Activated CD4-positive, alpha-beta T cell treated with anti-CD3 and anti-CD28 coated beads for 36 hours (primary cell): ENCODE results near the gene SULT2B1. TPM values are rescaled to one million over a fixed set of nuclear protein-coding genes. Genes with fewer than 3 reads are reported as not detected.
A peak's percentile ranks its signal among the peaks of the same experiment; 100 is the strongest.

Source experiments
- ATAC-seq: fragments of 200-7000 bp; cut with Tn5 transposase; one replicate; pipeline ENCODE4 v1.10.0; 2021; ENCODE audit warnings: mild to moderate bottlenecking, moderate library complexity
- CTCF ChIA-PET: fragments of 350-600 bp; sonication (Branson Sonifier 250); formaldehyde crosslinking; loops from one replicate; lab custom pipeline; 2021; ENCODE audit warnings: antibody characterized with exemption; lab: Charles Lee
- POLR2A ChIA-PET: fragments of 350-600 bp; sonication (Branson Sonifier 250); formaldehyde crosslinking; loops from one replicate; lab custom pipeline; 2021; ENCODE audit warnings: antibody characterized with exemption, inconsistent platforms; lab: Charles Lee
- DNase-seq: peaks from one replicate; pipeline ENCODE4 v3.0.0-alpha.2; 2020
- H3K27ac Mint-ChIP-seq: one replicate; pipeline ENCODE4 v1.8.0; 2021; ENCODE audit warnings: mixed read lengths
- H3K27me3 Mint-ChIP-seq: one replicate; pipeline ENCODE4 v1.8.0; 2021; ENCODE audit warnings: mixed read lengths
- H3K36me3 Mint-ChIP-seq: one replicate; pipeline ENCODE4 v1.8.0; 2021; ENCODE audit warnings: low read depth, mixed read lengths
- H3K4me1 Mint-ChIP-seq: one replicate; pipeline ENCODE4 v1.8.0; 2021; ENCODE audit warnings: mixed read lengths
- H3K4me3 Mint-ChIP-seq: one replicate; pipeline ENCODE4 v1.8.0; 2021; ENCODE audit warnings: mild to moderate bottlenecking, moderate library complexity, mixed read lengths
- H3K9me3 Mint-ChIP-seq: one replicate; pipeline ENCODE4 v1.8.0; 2021; ENCODE audit warnings: low read depth, mixed read lengths
- intact Hi-C, 2 experiments: fragments of 100-400 bp; cut with DNase I in 1 of 2; cut with micrococcal nuclease in 1 of 2; formaldehyde crosslinking; loops; one replicate each; pipeline versions ENCODE4 v1.14.2 to v1.15.1; 2022 to 2024; cut with DNase I, micrococcal nuclease
- total RNA-seq, 2 experiments: library from RNA; stranded (reverse); gene quantifications; one replicate each; pipeline ENCODE4 v1.2.3, GENCODE V29; 2021

Gene SULT2B1
- total RNA-seq, result not detected

- DNase-seq, result no peak
- CTCF ChIA-PET, result no interaction called here
- intact Hi-C loops, result no loop called here
- Mint-ChIP-seq H3K4me1 (no peaks in the 10 kb centered on the region), H3K27ac (no peak within 1 kb of the TSS), H3K9me3 (no peaks in the 10 kb centered on the region), H3K27me3 (peaks cover 3% of the 10 kb centered on the region), H3K4me3 (no peak within 1 kb of the TSS), H3K36me3 (no peaks in the 10 kb centered on the region)
- no peak for ATAC-seq
- POLR2A ChIA-PET, result no interaction called here
These were observed at the start of gene SULT2B1 for GRCh38 chr19:48551437-48552302. Gene SULT2B1 (plus strand): TSS chr19:48552172. CDS start chr19:48552253, 81 bp downstream.

GRCh38 chr19:48502350-48503018 is 49.5 kb upstream of the SULT2B1 start:
- DNase-seq, result no peak
- intact Hi-C loops, result loop anchor here (1.0 to 2.0 kb wide), 2 partner anchors 9 to 34 kb away; partner anchors contain the start of gene CYTH2 (in 1 of the 2)
- no peak for ATAC-seq

GRCh38 chr19:48506138-48506733 is 45.7 kb upstream of the SULT2B1 start:
- H3K9me3 Mint-ChIP-seq, result no peaks in the 10 kb centered on the region
- ATAC-seq, result peak; percentile 8

More at GRCh38 chr19:48502350-48503018, 49.5 kb upstream of the SULT2B1 start:
- CTCF ChIA-PET, result interaction anchor here (0.5 to 1.0 kb wide), 3 partner anchors 12 to 82 kb away, joined by 3 to 6 read pairs (median 5); no protein-coding TSS in a partner anchor
- peaks cover 3% of the 10 kb centered on the region for H3K36me3 Mint-ChIP-seq
- H3K4me1 Mint-ChIP-seq, result peaks cover 18% of the 10 kb centered on the region
- H3K27me3 Mint-ChIP-seq, result peaks cover 12% of the 10 kb centered on the region
- H3K4me3 Mint-ChIP-seq, result no peak overlapping the region
- POLR2A ChIA-PET, result interaction anchor here (0.6 to 0.8 kb wide), 2 partner anchors 112 to 113 kb away, joined by 3 to 4 read pairs; partner anchors contain the start of gene FAM83E
- H3K27ac Mint-ChIP-seq, result no peak overlapping the region
- no peaks in the 10 kb centered on the region for H3K9me3 Mint-ChIP-seq

GRCh38 chr19:48507911-48508439 is 44.0 kb upstream of the SULT2B1 start:
- no peaks in the 10 kb centered on the region for H3K27me3 Mint-ChIP-seq
- peaks cover 5% of the 10 kb centered on the region for H3K36me3 Mint-ChIP-seq
- H3K4me1 Mint-ChIP-seq, result peaks cover 7% of the 10 kb centered on the region
- POLR2A ChIA-PET, result no interaction called here
- no peaks in the 10 kb centered on the region for H3K9me3 Mint-ChIP-seq
- CTCF ChIA-PET, result interaction anchor here (0.6 to 6.4 kb wide), 8 partner anchors 15 to 101 kb away, joined by 3 to 60 read pairs (median 5); no protein-coding TSS in a partner anchor
- DNase-seq, result no peak
- no peak for ATAC-seq
- intact Hi-C loops, result no loop called here
- no peak overlapping the region for H3K27ac Mint-ChIP-seq
- no peak overlapping the region for H3K4me3 Mint-ChIP-seq

More at GRCh38 chr19:48506138-48506733, 45.7 kb upstream of the SULT2B1 start:
- CTCF ChIA-PET, result interaction anchor here (0.6 to 6.4 kb wide), 15 partner anchors 10 to 444 kb away, joined by 3 to 60 read pairs (median 4); no protein-coding TSS in a partner anchor
- POLR2A ChIA-PET, result interaction anchor here (0.6 to 1.8 kb wide), 3 partner anchors 13 to 78 kb away, joined by 3 to 13 read pairs (median 7); no protein-coding TSS in a partner anchor
- Mint-ChIP-seq H3K27me3 (no peaks in the 10 kb centered on the region), H3K4me3 (no peak overlapping the region), H3K4me1 (peaks cover 16% of the 10 kb centered on the region), H3K27ac (no peak overlapping the region), H3K36me3 (peaks cover 5% of the 10 kb centered on the region)
- intact Hi-C loops, result loop anchor here (1.0 kb wide), 3 partner anchors 78 to 102 kb away; no protein-coding TSS in a partner anchor
- DNase-seq, result no peak

- H3K9me3 Mint-ChIP-seq, result no peaks in the 10 kb centered on the region
- no peak overlapping the region for H3K27ac Mint-ChIP-seq
- no peak overlapping the region for H3K4me3 Mint-ChIP-seq
- ChIA-PET POLR2A (no interaction called here), CTCF (interaction anchor here (0.6 to 6.4 kb wide), 5 partner anchors 17 to 100 kb away, joined by 4 to 60 read pairs (median 8); no protein-coding TSS in a partner anchor)
- no peaks in the 10 kb centered on the region for H3K27me3 Mint-ChIP-seq
- no peak for ATAC-seq
- H3K36me3 Mint-ChIP-seq, result peaks cover 5% of the 10 kb centered on the region
- peaks cover 7% of the 10 kb centered on the region for H3K4me1 Mint-ChIP-seq
- DNase-seq, result no peak
- intact Hi-C loops, result no loop called here
These were observed 43.1 kb upstream of the SULT2B1 start for GRCh38 chr19:48508729-48509411.

- H3K4me3 Mint-ChIP-seq, result no peak overlapping the region
- peaks cover 8% of the 10 kb centered on the region for H3K4me1 Mint-ChIP-seq
- ATAC-seq (no peak), DNase-seq (no peak)
- no peak overlapping the region for H3K27ac Mint-ChIP-seq
- POLR2A ChIA-PET, result no interaction called here
- no peaks in the 10 kb centered on the region for H3K27me3 Mint-ChIP-seq
- H3K36me3 Mint-ChIP-seq, result peaks cover 5% of the 10 kb centered on the region
- H3K9me3 Mint-ChIP-seq, result no peaks in the 10 kb centered on the region
- CTCF ChIA-PET, result interaction anchor here (0.6 to 6.4 kb wide), 4 partner anchors 20 to 147 kb away, joined by 3 to 60 read pairs (median 22); no protein-coding TSS in a partner anchor
- intact Hi-C loops, result loop anchor here (1.0 to 10.0 kb wide), 8 partner anchors 40 to 337 kb away; partner anchors contain the start of genes CYTH2 (in 1 of the 2), GRWD1 (in 1 of the 2), HSD17B14 (in 1 of the 2) and IZUMO1 (in 1 of the 2)
These were observed 42.3 kb upstream of the SULT2B1 start for GRCh38 chr19:48509467-48510194.

- POLR2A ChIA-PET, result no interaction called here
- intact Hi-C loops, result loop anchor here (1.0 to 10.0 kb wide), 10 partner anchors 17 to 338 kb away; partner anchors contain the start of genes CYTH2 (in 1 of the 2), GRWD1 (in 1 of the 2), HSD17B14 (in 1 of the 2) and IZUMO1 (in 1 of the 2)
- Mint-ChIP-seq H3K27ac (no peak overlapping the region), H3K4me1 (peaks cover 8% of the 10 kb centered on the region), H3K4me3 (peak overlapping the region; percentile 70), H3K36me3 (peaks cover 5% of the 10 kb centered on the region), H3K9me3 (no peaks in the 10 kb centered on the region), H3K27me3 (no peaks in the 10 kb centered on the region)
- ATAC-seq, result peak; percentile 43
- peak; percentile 88 for DNase-seq
- CTCF ChIA-PET, result interaction anchor here (0.5 to 0.7 kb wide), 3 partner anchors 93 to 1367 kb away, joined by 3 read pairs; partner anchors contain the start of genes AKT1S1 and TBC1D17
These were observed 41.3 kb upstream of the SULT2B1 start for GRCh38 chr19:48510421-48511268.

GRCh38 chr19:48511321-48511731 is 40.6 kb upstream of the SULT2B1 start:
- H3K9me3 Mint-ChIP-seq, result no peaks in the 10 kb centered on the region
- ChIA-PET CTCF (interaction anchor here (0.6 to 1.0 kb wide), 3 partner anchors 21 to 1366 kb away, joined by 3 read pairs; partner anchors contain the start of genes AKT1S1 and TBC1D17), POLR2A (no interaction called here)
- intact Hi-C loops, result loop anchor here (1.0 to 10.0 kb wide), 9 partner anchors 18 to 339 kb away; partner anchors contain the start of genes GRWD1 (in 1 of the 2), HSD17B14 (in 1 of the 2), IZUMO1 (in 1 of the 2) and LIG1 (in 1 of the 2)
- H3K36me3 Mint-ChIP-seq, result peaks cover 5% of the 10 kb centered on the region
- peak overlapping the region; percentile 70 for H3K4me3 Mint-ChIP-seq
- ATAC-seq, result no peak
- no peak overlapping the region for H3K27ac Mint-ChIP-seq
- DNase-seq, result peak; percentile 41
- peaks cover 8% of the 10 kb centered on the region for H3K4me1 Mint-ChIP-seq
- no peaks in the 10 kb centered on the region for H3K27me3 Mint-ChIP-seq
